G401 (cell line): ENCODE results near the gene ERFE. TPM values are rescaled to one million over a fixed set of nuclear protein-coding genes. Genes with fewer than 3 reads are reported as not detected.

Source experiments
- DNase-seq: peaks from one replicate; pipeline ENCODE4 v3.0.0-alpha.2; 2015; ENCODE audit warnings: low spot score
- in situ Hi-C: cut with HindIII; loops from 2 replicates; pipeline ENCODE4 v1.10.0; 2016; ENCODE audit warnings: low sequenced_read_pairs, mixed read lengths
- total RNA-seq: library from RNA; depleted of rRNA; stranded (reverse); fragments of >200 nt; shearing (Covaris generic); gene quantifications from 2 replicates; pipeline ENCODE4 v1.2.3, GENCODE V29; 2014

Gene ERFE
- total RNA-seq, 1 experiment from 2014 or later = 5.1 TPM

- in situ Hi-C loops = no loop called here
Observed at GRCh38 chr2:238125127-238125885, 33.5 kb upstream of the ERFE start.

GRCh38 chr2:238126338-238126737 is 32.4 kb upstream of the ERFE start:
- DNase-seq = no peak
- in situ Hi-C loops = no loop called here

More at GRCh38 chr2:238125127-238125885, 33.5 kb upstream of the ERFE start:
- DNase-seq = no peak

GRCh38 chr2:238126775-238127164 is 32.0 kb upstream of the ERFE start:
- in situ Hi-C loops = no loop called here
- DNase-seq = no peak

GRCh38 chr2:238127165-238128060 is 31.4 kb upstream of the ERFE start:
- in situ Hi-C loops = no loop called here
- DNase-seq = no peak

- in situ Hi-C loops = no loop called here
- no peak for DNase-seq
Observed at GRCh38 chr2:238128061-238128440, 30.7 kb upstream of the ERFE start.

- in situ Hi-C loops = no loop called here
Observed at GRCh38 chr2:238128534-238129001, 30.2 kb upstream of the ERFE start.

GRCh38 chr2:238129166-238130010 is 29.4 kb upstream of the ERFE start:
- no peak for DNase-seq
- in situ Hi-C loops = no loop called here

More at GRCh38 chr2:238128534-238129001, 30.2 kb upstream of the ERFE start:
- DNase-seq = no peak

- no peak for DNase-seq
- in situ Hi-C loops = no loop called here
Observed at GRCh38 chr2:238130111-238130695, 28.6 kb upstream of the ERFE start.

- DNase-seq = no peak
- in situ Hi-C loops = no loop called here
Observed at GRCh38 chr2:238130696-238131628, 27.8 kb upstream of the ERFE start.

GRCh38 chr2:238131761-238132462 is 26.9 kb upstream of the ERFE start:
- no peak for DNase-seq
- in situ Hi-C loops = no loop called here

GRCh38 chr2:238132463-238133450 is 26.0 kb upstream of the ERFE start:
- in situ Hi-C loops = no loop called here
- DNase-seq = no peak

- DNase-seq = no peak
- in situ Hi-C loops = no loop called here
Observed at GRCh38 chr2:238133499-238134392, 25.0 kb upstream of the ERFE start.

- no peak for DNase-seq
- in situ Hi-C loops = no loop called here
Observed at GRCh38 chr2:238134393-238134785, 24.4 kb upstream of the ERFE start.

- in situ Hi-C loops = no loop called here
- DNase-seq = no peak
Observed at GRCh38 chr2:238135601-238136150, 23.1 kb upstream of the ERFE start.
